Measurements from ENCODE around the gene SLC9B2.

DNA sequence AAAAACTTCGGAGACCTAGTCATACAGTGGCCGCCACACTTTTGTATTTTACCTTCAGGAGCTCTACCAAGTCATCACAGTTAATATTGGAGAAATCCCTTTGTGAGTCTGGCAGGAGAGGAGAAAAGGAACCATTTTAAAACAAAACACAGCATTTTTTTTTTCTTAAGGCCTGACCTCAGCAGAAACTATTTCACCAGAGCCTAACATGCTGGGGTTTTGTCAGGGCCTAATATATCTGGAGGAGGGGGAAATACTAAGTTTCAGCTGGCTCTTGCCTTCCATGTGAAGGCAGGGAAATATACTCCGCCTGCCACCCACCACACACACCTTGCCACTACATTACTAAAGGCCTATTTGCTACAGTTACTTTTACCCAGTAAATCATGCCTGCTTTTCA, 49.6 kb upstream of the SLC9B2 start:
- TF ChIP-seq GABPA (IDR thresholded peaks at IDR 0.05; ENCODE audit: low read depth) (no peak), POLR2A (IDR thresholded peaks at IDR 0.05; ENCODE audit: low read depth, low read length) (no peak), CTCF (IDR thresholded peaks at IDR 0.05 in 2 of 3, conservative IDR thresholded peaks at IDR 0.05 in 1 of 3; ENCODE audit: control insufficient read depth in 2 of 3, extremely low read depth in 1 of 3, insufficient read depth in 1 of 3, low read depth in 3 of 3, low read length in 3 of 3) (no peak), TAF1 (IDR thresholded peaks at IDR 0.05; ENCODE audit: borderline replicate concordance, low read depth, low read length) (no peak), MXI1 (IDR thresholded peaks at IDR 0.05; ENCODE audit: low read depth, low read length) (no peak), POLR2AphosphoS5 (IDR thresholded peaks at IDR 0.05; ENCODE audit: low read length) (no peak), NBN (IDR thresholded peaks at IDR 0.05) (no peak)
- TF ChIP-seq, protein P1, sequence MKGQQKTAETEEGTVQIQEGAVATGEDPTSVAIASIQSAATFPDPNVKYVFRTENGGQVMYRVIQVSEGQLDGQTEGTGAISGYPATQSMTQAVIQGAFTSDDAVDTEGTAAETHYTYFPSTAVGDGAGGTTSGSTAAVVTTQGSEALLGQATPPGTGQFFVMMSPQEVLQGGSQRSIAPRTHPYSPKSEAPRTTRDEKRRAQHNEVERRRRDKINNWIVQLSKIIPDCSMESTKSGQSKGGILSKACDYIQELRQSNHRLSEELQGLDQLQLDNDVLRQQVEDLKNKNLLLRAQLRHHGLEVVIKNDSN (IDR thresholded peaks at IDR 0.05; ENCODE audit: borderline replicate concordance, extremely low read length, insufficient read depth, low read depth, low read length): no peak
- TF ChIP-seq, protein P2, sequence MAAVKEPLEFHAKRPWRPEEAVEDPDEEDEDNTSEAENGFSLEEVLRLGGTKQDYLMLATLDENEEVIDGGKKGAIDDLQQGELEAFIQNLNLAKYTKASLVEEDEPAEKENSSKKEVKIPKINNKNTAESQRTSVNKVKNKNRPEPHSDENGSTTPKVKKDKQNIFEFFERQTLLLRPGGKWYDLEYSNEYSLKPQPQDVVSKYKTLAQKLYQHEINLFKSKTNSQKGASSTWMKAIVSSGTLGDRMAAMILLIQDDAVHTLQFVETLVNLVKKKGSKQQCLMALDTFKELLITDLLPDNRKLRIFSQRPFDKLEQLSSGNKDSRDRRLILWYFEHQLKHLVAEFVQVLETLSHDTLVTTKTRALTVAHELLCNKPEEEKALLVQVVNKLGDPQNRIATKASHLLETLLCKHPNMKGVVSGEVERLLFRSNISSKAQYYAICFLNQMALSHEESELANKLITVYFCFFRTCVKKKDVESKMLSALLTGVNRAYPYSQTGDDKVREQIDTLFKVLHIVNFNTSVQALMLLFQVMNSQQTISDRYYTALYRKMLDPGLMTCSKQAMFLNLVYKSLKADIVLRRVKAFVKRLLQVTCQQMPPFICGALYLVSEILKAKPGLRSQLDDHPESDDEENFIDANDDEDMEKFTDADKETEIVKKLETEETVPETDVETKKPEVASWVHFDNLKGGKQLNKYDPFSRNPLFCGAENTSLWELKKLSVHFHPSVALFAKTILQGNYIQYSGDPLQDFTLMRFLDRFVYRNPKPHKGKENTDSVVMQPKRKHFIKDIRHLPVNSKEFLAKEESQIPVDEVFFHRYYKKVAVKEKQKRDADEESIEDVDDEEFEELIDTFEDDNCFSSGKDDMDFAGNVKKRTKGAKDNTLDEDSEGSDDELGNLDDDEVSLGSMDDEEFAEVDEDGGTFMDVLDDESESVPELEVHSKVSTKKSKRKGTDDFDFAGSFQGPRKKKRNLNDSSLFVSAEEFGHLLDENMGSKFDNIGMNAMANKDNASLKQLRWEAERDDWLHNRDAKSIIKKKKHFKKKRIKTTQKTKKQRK (IDR thresholded peaks at IDR 0.05; ENCODE audit: low read depth, low read length): no peak
- TF ChIP-seq, protein P3, sequence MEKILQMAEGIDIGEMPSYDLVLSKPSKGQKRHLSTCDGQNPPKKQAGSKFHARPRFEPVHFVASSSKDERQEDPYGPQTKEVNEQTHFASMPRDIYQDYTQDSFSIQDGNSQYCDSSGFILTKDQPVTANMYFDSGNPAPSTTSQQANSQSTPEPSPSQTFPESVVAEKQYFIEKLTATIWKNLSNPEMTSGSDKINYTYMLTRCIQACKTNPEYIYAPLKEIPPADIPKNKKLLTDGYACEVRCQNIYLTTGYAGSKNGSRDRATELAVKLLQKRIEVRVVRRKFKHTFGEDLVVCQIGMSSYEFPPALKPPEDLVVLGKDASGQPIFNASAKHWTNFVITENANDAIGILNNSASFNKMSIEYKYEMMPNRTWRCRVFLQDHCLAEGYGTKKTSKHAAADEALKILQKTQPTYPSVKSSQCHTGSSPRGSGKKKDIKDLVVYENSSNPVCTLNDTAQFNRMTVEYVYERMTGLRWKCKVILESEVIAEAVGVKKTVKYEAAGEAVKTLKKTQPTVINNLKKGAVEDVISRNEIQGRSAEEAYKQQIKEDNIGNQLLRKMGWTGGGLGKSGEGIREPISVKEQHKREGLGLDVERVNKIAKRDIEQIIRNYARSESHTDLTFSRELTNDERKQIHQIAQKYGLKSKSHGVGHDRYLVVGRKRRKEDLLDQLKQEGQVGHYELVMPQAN (conservative IDR thresholded peaks at IDR 0.05): no peak
